Putamen (tissue), 1 donor: Measurements from ENCODE around the gene STEAP4.
A peak's percentile ranks its signal among the peaks of the same experiment; 100 is the strongest.

Experiments used
- DNase-seq: peaks from one replicate; pipeline ENCODE4 v3.0.0-alpha.2; 2016; ENCODE audit warnings: low spot score

The STEAP4 gene

GRCh38 chr7:88306590-88307048 is at the start of gene STEAP4:
TSS of gene STEAP4 (minus strand) at chr7:88306894. CDS start at chr7:88284269, 22,625 bp downstream.
- DNase-seq: peak; percentile 9

- DNase-seq: no peak
Measured at GRCh38 chr7:88355011-88355410, 48.3 kb upstream of the STEAP4 start.

- no peak for DNase-seq
Measured at GRCh38 chr7:88350118-88350517, 43.4 kb upstream of the STEAP4 start.

GRCh38 chr7:88347517-88347916 is 40.8 kb upstream of the STEAP4 start:
- no peak for DNase-seq

GRCh38 chr7:88347090-88347489 is 40.4 kb upstream of the STEAP4 start:
- no peak for DNase-seq

- no peak for DNase-seq
Measured at GRCh38 chr7:88346357-88346756, 39.7 kb upstream of the STEAP4 start.

GRCh38 chr7:88344956-88345832 is 38.5 kb upstream of the STEAP4 start:
- peak; percentile 18 for DNase-seq

- no peak for DNase-seq
Measured at GRCh38 chr7:88344271-88344670, 37.6 kb upstream of the STEAP4 start.

GRCh38 chr7:88339195-88339922 is 32.7 kb upstream of the STEAP4 start:
- no peak for DNase-seq

GRCh38 chr7:88338503-88338902 is 31.8 kb upstream of the STEAP4 start:
- no peak for DNase-seq

GRCh38 chr7:88337572-88337971 is 30.9 kb upstream of the STEAP4 start:
- no peak for DNase-seq

- no peak for DNase-seq
Measured at GRCh38 chr7:88331322-88331721, 24.6 kb upstream of the STEAP4 start.

GRCh38 chr7:88329532-88330463 is 23.1 kb upstream of the STEAP4 start:
- no peak for DNase-seq

- DNase-seq: no peak
Measured at GRCh38 chr7:88328787-88329186, 22.1 kb upstream of the STEAP4 start.

GRCh38 chr7:88324699-88325098 is 18.0 kb upstream of the STEAP4 start:
- DNase-seq: no peak

GRCh38 chr7:88322151-88322550 is 15.5 kb upstream of the STEAP4 start:
- DNase-seq: peak; percentile 7

- DNase-seq: no peak
Measured at GRCh38 chr7:88321694-88322093, 15.0 kb upstream of the STEAP4 start.

- no peak for DNase-seq
Measured at GRCh38 chr7:88318196-88318595, 11.5 kb upstream of the STEAP4 start.

GRCh38 chr7:88317422-88317821 is 10.7 kb upstream of the STEAP4 start:
- DNase-seq: no peak

- no peak for DNase-seq
Measured at GRCh38 chr7:88316456-88316855, 9.8 kb upstream of the STEAP4 start.

GRCh38 chr7:88315522-88315921 is 8.8 kb upstream of the STEAP4 start:
- no peak for DNase-seq

GRCh38 chr7:88314061-88314491 is 7.4 kb upstream of the STEAP4 start:
- DNase-seq: no peak
